Spleen (tissue), 7 donors: ENCODE measurements around the gene PIAS1.

Experiments used
- CTCF ChIP-seq, 11 experiments: fragments of 200-600 bp in 7 of 11; fragments of 450-650 bp in 4 of 11; sonication (generic) in 4 of 11; IDR thresholded peaks in 8 of 11; conservative IDR thresholded peaks in 3 of 11; 1 replicate in 7 of 11; 2 replicates in 4 of 11; pipeline versions ENCODE4 v1.4.0 to v1.8.0; 2016 to 2021; ENCODE audit warnings: antibody characterized with exemption in 11 of 11, inconsistent platforms in 4 of 11, mild to moderate bottlenecking in 1 of 11
- POLR2A ChIP-seq, 3 donors: fragments of 450-650 bp; IDR thresholded peaks; one replicate each; pipeline ENCODE4 v1.5.1; 2017; ENCODE audit warnings: antibody characterized with exemption in 3 of 3, mild to moderate bottlenecking in 1 of 3
- donor health status: DM: no; HTN: no; CAD: no; lungs with moderate emphysema.
- donor health status: DM: no; HTN: no; CAD: no.
- donor health status: DM: no; HTN: no; CAD: no.

- no peak for TF ChIP-seq CTCF (IDR thresholded peaks at IDR 0.05 in 8 of 11, conservative IDR thresholded peaks at IDR 0.05 in 3 of 11)
- no peak for TF ChIP-seq POLR2A (IDR thresholded peaks at IDR 0.05)
Observed at GRCh38 chr15:68047826-68048225, 6.3 kb upstream of the PIAS1 start.
